Bronchial epithelial cell (primary cell): ENCODE data around the gene CLVS2. TPM values are rescaled to one million over a fixed set of nuclear protein-coding genes. Genes with fewer than 3 reads are reported as not detected.

Experiments used
- DNase-seq: peaks from one replicate; pipeline ENCODE4 v3.0.0-alpha.2; 2010; ENCODE audit warnings: low read depth
- FAIRE-seq: peaks from 2 replicates; lab custom pipeline; 2011; peaks lifted over from hg19 to GRCh38; lab: Jason Lieb, UNC
- H3K27me3 ChIP-seq: 2 replicates; pipeline ENCODE4 v1.5.1; 2011; ENCODE audit warnings: low read length; ENCODE audit not compliant: control insufficient read depth, insufficient read depth
- H3K36me3 ChIP-seq: 2 replicates; pipeline ENCODE4 v1.5.1; 2011; ENCODE audit warnings: low read length; ENCODE audit not compliant: control insufficient read depth, insufficient read depth
- H3K4me3 ChIP-seq: 2 replicates; pipeline ENCODE4 v1.5.1; 2011; ENCODE audit warnings: mild to moderate bottlenecking, low read depth, low read length, control low read depth
- CTCF ChIP-seq: IDR thresholded peaks from 2 replicates; pipeline ENCODE4 v1.5.1; 2011; ENCODE audit warnings: mild to moderate bottlenecking, moderate library complexity, low read length, control low read depth, inconsistent platforms; ENCODE audit not compliant: insufficient read depth, severe bottlenecking
- total RNA-seq: library from RNA; depleted of rRNA; stranded (reverse); fragments of >200 nt; gene quantifications from 2 replicates; pipeline ENCODE4 v1.2.1, GENCODE V29; 2014

The CLVS2 gene
- total RNA-seq, 1 donor from 2014 or later, result not detected

- Histone ChIP-seq H3K36me3 (no peaks in the 10 kb centered on the region), H3K27me3 (no peaks in the 10 kb centered on the region), H3K4me3 (no peak overlapping the region)
- TF ChIP-seq CTCF, result no peak
- no peak for DNase-seq
- no peak for FAIRE-seq
Measured at GRCh38 chr6:122969999-122970533, 26.0 kb upstream of the CLVS2 start.

GRCh38 chr6:122977180-122977579 is 18.9 kb upstream of the CLVS2 start:
- TF ChIP-seq CTCF, result no peak
- no peaks in the 10 kb centered on the region for H3K36me3 ChIP-seq
- DNase-seq, result no peak
- no peaks in the 10 kb centered on the region for H3K27me3 ChIP-seq
- FAIRE-seq, result no peak
- no peak overlapping the region for H3K4me3 ChIP-seq

GRCh38 chr6:122984393-122984792 is 11.6 kb upstream of the CLVS2 start:
- TF ChIP-seq CTCF, result no peak
- no peak overlapping the region for H3K4me3 ChIP-seq
- DNase-seq (no peak), FAIRE-seq (no peak)
- H3K36me3 ChIP-seq, result no peaks in the 10 kb centered on the region
- H3K27me3 ChIP-seq, result no peaks in the 10 kb centered on the region

GRCh38 chr6:122994256-122994655 is 1.8 kb upstream of the CLVS2 start:
- no peak for TF ChIP-seq CTCF
- Histone ChIP-seq H3K4me3 (no peak overlapping the region), H3K27me3 (peaks cover 22% of the 10 kb centered on the region), H3K36me3 (no peaks in the 10 kb centered on the region)
- FAIRE-seq (no peak), DNase-seq (no peak)

GRCh38 chr6:122996794-122997505 is 915 bp downstream of the CLVS2 start:
- DNase-seq (no peak), FAIRE-seq (no peak)
- H3K4me3 ChIP-seq, result no peak overlapping the region
- TF ChIP-seq CTCF, result no peak
- no peaks in the 10 kb centered on the region for H3K36me3 ChIP-seq
- peaks cover 25% of the 10 kb centered on the region for H3K27me3 ChIP-seq
